Measurements from ENCODE around the gene NLRP9. TPM values are rescaled to one million over a fixed set of nuclear protein-coding genes. Genes with fewer than 3 reads are reported as not detected.

The NLRP9 gene
- total RNA-seq, 1 experiment from 2014 or later, result not detected

- H3K27me3 Mint-ChIP-seq (ENCODE audit: low read depth), result no peaks in the 10 kb centered on the region
- TF ChIP-seq TCF7 (CRISPR knock-in tag; IDR thresholded peaks at IDR 0.05; ENCODE audit: low read depth) (no peak), USF2 (CRISPR knock-in tag; IDR thresholded peaks at IDR 0.05) (no peak), CREM (CRISPR knock-in tag; IDR thresholded peaks at IDR 0.05) (no peak), ZNF671 (CRISPR knock-in tag; IDR thresholded peaks at IDR 0.05) (no peak), STAT6 (CRISPR knock-in tag; conservative IDR thresholded peaks at IDR 0.05; ENCODE audit: low read depth) (no peak), AFF4 (CRISPR knock-in tag; IDR thresholded peaks at IDR 0.05; ENCODE audit: borderline replicate concordance) (no peak), MAX (CRISPR knock-in tag; IDR thresholded peaks at IDR 0.05) (no peak), CDX4 (CRISPR knock-in tag; IDR thresholded peaks at IDR 0.05; ENCODE audit: borderline replicate concordance) (no peak), MYBL2 (CRISPR knock-in tag; IDR thresholded peaks at IDR 0.05) (no peak)
- DNase-seq (ENCODE audit: low spot score), result no peak
- ATAC-seq, result no peak
- no peak overlapping the region for H3K27ac Mint-ChIP-seq
- H3K4me1 Mint-ChIP-seq, result no peaks in the 10 kb centered on the region
- CTCF ChIA-PET, result interaction anchor here (1.1 kb wide), 1 partner anchor 806 kb away, joined by 4 read pairs; no protein-coding TSS in a partner anchor
- peaks cover 8% of the 10 kb centered on the region; the same call in 1 of the 2 replicates for H3K36me3 Mint-ChIP-seq
- no peak overlapping the region for H3K4me3 Mint-ChIP-seq
- no peaks in the 10 kb centered on the region for H3K9me3 Mint-ChIP-seq
- POLR2A ChIA-PET, result no interaction called here
Measured at GRCh38 chr19:55687281-55688201, 50.7 kb downstream of the NLRP9 start.

GRCh38 chr19:55686311-55687050, 51.7 kb downstream of the NLRP9 start:
- CTCF ChIA-PET, result interaction anchor here (1.1 kb wide), 1 partner anchor 805 kb away, joined by 4 read pairs; no protein-coding TSS in a partner anchor
- ATAC-seq, result no peak
- TF ChIP-seq ZNF425 (CRISPR knock-in tag; conservative IDR thresholded peaks at IDR 0.05) (no peak), ZNF671 (CRISPR knock-in tag; IDR thresholded peaks at IDR 0.05) (no peak), ZMAT4 (CRISPR knock-in tag; IDR thresholded peaks at IDR 0.05) (no peak), NR3C1 (CRISPR knock-in tag; conservative IDR thresholded peaks at IDR 0.05; ENCODE audit: low read depth) (no peak), JAZF1 (CRISPR knock-in tag; IDR thresholded peaks at IDR 0.05) (no peak), NFE2L1 (CRISPR knock-in tag; IDR thresholded peaks at IDR 0.05) (no peak), E2F4 (CRISPR knock-in tag; IDR thresholded peaks at IDR 0.05; ENCODE audit: borderline replicate concordance, low read depth) (no peak), HMGXB4 (CRISPR knock-in tag; IDR thresholded peaks at IDR 0.05) (no peak)

More at GRCh38 chr19:55686311-55687050, 51.7 kb downstream of the NLRP9 start:
- no peaks in the 10 kb centered on the region for H3K27me3 Mint-ChIP-seq (ENCODE audit: low read depth)
- H3K4me3 Mint-ChIP-seq, result no peak overlapping the region
- no peak overlapping the region for H3K27ac Mint-ChIP-seq
- H3K36me3 Mint-ChIP-seq, result peaks cover 11% of the 10 kb centered on the region; the same call in 1 of the 2 replicates
- H3K9me3 Mint-ChIP-seq, result no peaks in the 10 kb centered on the region
- POLR2A ChIA-PET, result no interaction called here
- no peak for DNase-seq (ENCODE audit: low spot score)
- no peaks in the 10 kb centered on the region for H3K4me1 Mint-ChIP-seq
